ENCODE measurements around the gene FAM13C.

The FAM13C gene

DNA sequence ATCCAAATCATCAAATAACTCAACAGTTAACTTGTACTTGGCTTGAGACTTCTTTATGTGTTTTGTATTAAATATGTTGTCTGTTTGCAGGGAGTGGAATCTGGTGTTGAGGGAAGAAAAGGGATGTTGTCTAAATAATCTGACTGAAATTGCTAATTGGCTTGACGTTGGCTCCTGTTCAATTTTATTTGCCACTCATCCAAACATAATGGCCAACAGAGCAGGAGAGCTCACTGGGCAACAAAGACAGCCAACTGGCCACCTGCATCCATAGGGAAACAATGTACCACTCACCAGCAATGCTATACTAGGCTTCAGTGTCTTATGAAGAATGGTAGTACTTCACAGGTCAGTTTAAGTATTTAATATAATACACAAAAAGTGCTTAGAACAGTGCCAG lies 80.5 kb downstream of the FAM13C start:
- no peak overlapping the region for H3K27ac ChIP-seq
- TF ChIP-seq, protein P1, sequence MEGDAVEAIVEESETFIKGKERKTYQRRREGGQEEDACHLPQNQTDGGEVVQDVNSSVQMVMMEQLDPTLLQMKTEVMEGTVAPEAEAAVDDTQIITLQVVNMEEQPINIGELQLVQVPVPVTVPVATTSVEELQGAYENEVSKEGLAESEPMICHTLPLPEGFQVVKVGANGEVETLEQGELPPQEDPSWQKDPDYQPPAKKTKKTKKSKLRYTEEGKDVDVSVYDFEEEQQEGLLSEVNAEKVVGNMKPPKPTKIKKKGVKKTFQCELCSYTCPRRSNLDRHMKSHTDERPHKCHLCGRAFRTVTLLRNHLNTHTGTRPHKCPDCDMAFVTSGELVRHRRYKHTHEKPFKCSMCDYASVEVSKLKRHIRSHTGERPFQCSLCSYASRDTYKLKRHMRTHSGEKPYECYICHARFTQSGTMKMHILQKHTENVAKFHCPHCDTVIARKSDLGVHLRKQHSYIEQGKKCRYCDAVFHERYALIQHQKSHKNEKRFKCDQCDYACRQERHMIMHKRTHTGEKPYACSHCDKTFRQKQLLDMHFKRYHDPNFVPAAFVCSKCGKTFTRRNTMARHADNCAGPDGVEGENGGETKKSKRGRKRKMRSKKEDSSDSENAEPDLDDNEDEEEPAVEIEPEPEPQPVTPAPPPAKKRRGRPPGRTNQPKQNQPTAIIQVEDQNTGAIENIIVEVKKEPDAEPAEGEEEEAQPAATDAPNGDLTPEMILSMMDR (conservative IDR thresholded peaks at IDR 0.05), result no peak

DNA sequence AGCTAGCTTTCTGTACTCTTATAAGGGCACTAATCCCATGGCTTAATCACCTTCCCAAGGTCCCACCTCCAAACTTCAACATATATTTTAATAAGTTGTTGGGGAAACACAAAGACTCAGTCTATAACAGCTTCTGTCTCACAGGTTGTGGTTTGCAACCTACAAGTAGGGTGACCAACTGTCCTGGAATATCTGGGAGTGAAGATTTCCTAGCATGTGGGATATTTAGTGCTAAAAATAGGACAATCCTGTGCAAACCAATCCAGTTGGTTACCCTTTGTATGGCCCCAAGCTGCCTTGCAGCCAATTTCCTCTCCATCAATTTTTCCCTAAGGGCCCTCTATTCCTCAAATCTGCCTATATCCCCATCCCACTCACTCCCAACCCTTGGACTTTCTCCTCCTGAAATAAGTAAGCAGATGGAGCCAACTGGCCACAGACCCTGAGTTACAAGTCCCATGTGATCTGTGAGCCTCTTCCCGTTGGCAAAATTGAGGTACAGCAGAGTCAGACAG lies 82.3 kb downstream of the FAM13C start:
- TF ChIP-seq, protein P1 (conservative IDR thresholded peaks at IDR 0.05), result no peak
- no peak overlapping the region for H3K27ac ChIP-seq

DNA sequence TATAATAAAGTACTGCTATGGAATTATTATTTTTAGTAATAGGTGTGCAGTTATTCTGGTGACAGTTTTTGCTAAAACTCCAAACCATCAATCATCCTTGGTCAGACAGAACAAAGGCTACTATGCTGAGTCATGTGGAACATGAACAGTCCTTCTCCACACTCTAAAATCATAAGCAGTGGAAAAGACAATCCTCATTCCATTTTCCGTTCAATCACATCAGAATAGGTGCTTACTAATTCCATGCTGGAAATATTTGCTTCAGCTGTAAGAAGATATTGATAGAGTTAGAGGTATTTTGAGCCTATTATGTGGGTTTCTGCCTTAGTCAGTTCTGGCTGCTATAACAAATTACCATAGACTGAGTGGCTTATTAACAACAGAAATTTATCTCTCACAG lies 82.9 kb downstream of the FAM13C start:
- TF ChIP-seq, protein P1 (conservative IDR thresholded peaks at IDR 0.05), result no peak
- no peak overlapping the region for H3K27ac ChIP-seq

DNA sequence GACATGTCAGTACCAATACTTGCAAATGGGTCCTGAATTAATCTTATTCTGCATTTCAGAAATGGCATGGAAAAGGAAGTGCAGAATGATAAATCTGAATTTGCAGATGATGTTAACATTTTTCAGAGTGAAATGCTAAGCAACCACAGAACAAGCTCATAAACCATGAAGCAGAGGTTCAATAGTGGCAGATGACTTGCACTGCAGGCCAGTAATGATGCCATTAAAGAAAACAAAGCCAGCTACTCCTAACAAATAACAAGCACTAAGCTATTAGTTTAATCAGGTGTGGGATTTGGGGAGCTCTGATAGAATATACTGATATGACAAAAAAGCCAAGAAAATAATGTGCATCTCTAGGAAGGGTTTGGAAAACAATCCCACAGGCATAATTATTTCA lies 85.4 kb downstream of the FAM13C start:
- TF ChIP-seq, protein P1 (conservative IDR thresholded peaks at IDR 0.05), result no peak
- no peak overlapping the region for H3K27ac ChIP-seq

DNA sequence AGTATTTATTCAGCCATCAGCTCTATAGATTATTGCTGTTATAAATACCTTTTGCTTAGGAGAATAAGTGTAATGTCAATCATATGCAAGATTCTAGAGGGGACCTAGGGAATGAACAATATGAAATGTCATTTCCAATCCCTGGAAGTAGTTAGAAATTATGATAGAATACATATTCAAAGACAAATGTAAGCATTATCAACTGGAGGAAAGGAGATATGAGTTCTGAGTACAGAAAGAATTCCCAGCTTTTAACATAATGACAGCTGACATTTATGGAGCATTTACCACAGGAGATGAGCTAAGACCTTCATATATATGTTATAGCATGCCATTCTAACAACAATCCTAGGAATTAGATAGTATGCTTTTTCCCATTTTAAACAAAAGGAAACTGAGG lies 86.2 kb downstream of the FAM13C start:
- TF ChIP-seq, protein P1 (conservative IDR thresholded peaks at IDR 0.05), result no peak
- H3K27ac ChIP-seq, result no peak overlapping the region

DNA sequence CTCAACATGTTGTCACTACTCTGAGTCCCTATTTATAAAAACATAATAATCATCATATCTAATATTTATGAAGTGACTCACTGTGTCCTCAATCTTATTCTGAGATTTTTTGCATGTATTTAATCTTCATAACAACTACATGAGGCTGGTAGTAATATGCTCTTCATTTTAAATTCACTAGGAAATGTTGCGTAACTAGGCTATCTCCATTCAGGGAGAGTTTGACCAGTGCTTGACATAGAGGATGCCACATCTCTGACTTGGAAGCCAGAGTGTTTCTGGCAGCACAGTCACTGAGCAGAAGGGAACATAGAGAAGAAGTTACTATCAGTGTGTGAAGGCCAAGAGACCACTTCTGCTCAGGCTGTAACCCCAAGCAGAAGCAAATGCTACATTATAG lies 88.9 kb downstream of the FAM13C start:
- no peak overlapping the region for H3K27ac ChIP-seq
- TF ChIP-seq, protein P1 (conservative IDR thresholded peaks at IDR 0.05), result no peak

DNA sequence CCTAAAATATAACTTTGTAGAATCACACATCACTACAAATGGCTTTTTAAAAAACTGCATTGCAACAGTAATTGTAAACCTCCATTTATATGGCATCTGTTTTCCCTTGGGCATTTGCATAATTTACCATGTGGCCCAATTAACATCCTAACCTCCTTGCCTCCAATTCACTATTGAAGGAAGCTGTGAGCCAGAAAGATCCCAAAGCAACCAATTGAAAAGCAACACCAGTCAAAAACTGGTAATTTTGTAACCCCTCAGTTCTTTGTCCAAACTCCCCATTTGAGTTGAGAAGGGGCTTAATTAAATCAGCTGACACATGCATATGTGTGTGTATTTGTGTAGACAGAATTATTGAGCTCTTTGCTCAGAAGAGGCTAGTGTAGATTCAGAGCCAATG lies 90.3 kb downstream of the FAM13C start:
- H3K27ac ChIP-seq, result no peak overlapping the region
- TF ChIP-seq, protein P1 (conservative IDR thresholded peaks at IDR 0.05), result no peak

Measured in VCaP (cell line).